Endothelial cell (in vitro differentiated cells): ENCODE results near the gene CYP3A4. TPM values are rescaled to one million over a fixed set of nuclear protein-coding genes. Genes with fewer than 3 reads are reported as not detected.
A peak's percentile ranks its signal among the peaks of the same experiment; 100 is the strongest.
"Not testable (repeated sequence)": the region's sequence is repeated elsewhere in the genome, so short reads cannot be mapped to it uniquely, and the experiment has no call there.

Experiments
- DNase-seq: peaks from one replicate; pipeline ENCODE4 v3.0.0; 2021; ENCODE audit warnings: low spot score
- H3K27ac Mint-ChIP-seq: one replicate; pipeline ENCODE4 v1.8.0; 2021; ENCODE audit warnings: mixed read lengths, inconsistent platforms; ENCODE audit not compliant: unreplicated experiment
- H3K27me3 Mint-ChIP-seq: one replicate; pipeline ENCODE4 v1.8.0; 2021; ENCODE audit warnings: mild to moderate bottlenecking, moderate library complexity, mixed read lengths, inconsistent platforms; ENCODE audit not compliant: unreplicated experiment
- H3K36me3 Mint-ChIP-seq: one replicate; pipeline ENCODE4 v1.8.0; 2021; ENCODE audit warnings: mild to moderate bottlenecking, low read depth, mixed read lengths, inconsistent platforms; ENCODE audit not compliant: unreplicated experiment
- H3K4me1 Mint-ChIP-seq: one replicate; pipeline ENCODE4 v1.8.0; 2021; ENCODE audit warnings: mild to moderate bottlenecking, mixed read lengths, inconsistent platforms; ENCODE audit not compliant: unreplicated experiment
- H3K4me3 Mint-ChIP-seq: one replicate; pipeline ENCODE4 v1.8.0; 2021; ENCODE audit warnings: mild to moderate bottlenecking, mixed read lengths, inconsistent platforms; ENCODE audit not compliant: unreplicated experiment
- H3K9me3 Mint-ChIP-seq: one replicate; pipeline ENCODE4 v1.8.0; 2021; ENCODE audit warnings: mixed read lengths, inconsistent platforms; ENCODE audit not compliant: unreplicated experiment
- total RNA-seq: library from RNA; stranded (reverse); fragmentation: NEBNext Ultra II Directional; extraction: Animal tissue kit (Norgen Biotek cat#: 25700); gene quantifications from one replicate; pipeline ENCODE4 v1.2.1, GENCODE V29; 2021; ENCODE audit not compliant: unreplicated experiment
- TF ChIP-seq, protein P1 (sequence below): fragments of 200-600 bp; sonication (generic); IDR thresholded peaks from one replicate; pipeline ENCODE4 v1.5.0; 2021; ENCODE audit warnings: antibody characterized with exemption; ENCODE audit not compliant: unreplicated experiment

Gene CYP3A4
- total RNA-seq, 1 donor from 2014 or later = not detected

DNA sequence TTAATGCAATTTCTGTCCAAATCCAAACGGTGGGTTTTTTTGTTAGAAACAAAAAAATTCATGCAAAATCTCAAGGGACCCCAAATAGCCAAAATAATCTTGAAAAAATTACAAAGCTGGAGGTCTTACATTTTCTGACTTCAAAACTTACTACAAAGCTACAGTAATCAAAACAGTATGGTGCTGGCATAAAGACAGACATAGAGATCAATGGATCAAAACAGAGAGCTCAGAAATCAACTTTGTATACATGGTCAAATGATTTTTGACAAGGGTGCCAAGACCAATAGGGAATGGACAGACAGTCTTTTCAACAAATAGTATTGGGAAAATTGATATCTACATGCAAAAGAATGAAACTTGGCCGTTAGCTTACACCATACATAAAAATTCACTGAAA lies 21.7 kb upstream of the CYP3A4 start:
- no peaks in the 10 kb centered on the region for H3K27me3 Mint-ChIP-seq

DNA sequence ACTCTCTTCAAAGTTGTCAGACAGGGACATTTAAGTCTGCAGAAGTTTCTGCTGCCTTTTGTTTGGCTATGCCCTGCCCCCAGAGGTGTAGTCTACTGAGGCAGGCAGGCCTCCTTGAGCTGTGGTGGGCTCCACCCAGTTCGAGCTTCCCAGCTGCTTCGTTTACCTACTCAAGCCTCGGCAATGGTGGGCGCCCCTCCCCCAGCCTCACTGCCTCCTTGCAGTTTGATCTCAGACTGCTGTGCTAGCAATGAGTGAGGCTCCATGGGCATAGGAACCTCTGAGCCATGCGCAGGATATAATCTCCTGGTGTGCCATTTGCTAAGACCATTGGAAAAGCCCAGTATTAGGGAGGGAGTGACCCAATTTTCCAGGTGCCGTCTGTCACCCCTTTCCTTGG lies 19.1 kb upstream of the CYP3A4 start:
- H3K4me1 Mint-ChIP-seq, H3K9me3 Mint-ChIP-seq, DNase-seq, H3K4me3 Mint-ChIP-seq, H3K36me3 Mint-ChIP-seq, H3K27ac Mint-ChIP-seq, H3K27me3 Mint-ChIP-seq: not testable (repeated sequence)

More for the DNA sequence above, 21.7 kb upstream of the CYP3A4 start:
- Mint-ChIP-seq H3K9me3 (no peaks in the 10 kb centered on the region), H3K27ac (no peak overlapping the region), H3K4me3 (no peak overlapping the region), H3K4me1 (no peaks in the 10 kb centered on the region), H3K36me3 (peaks cover 5% of the 10 kb centered on the region)
- DNase-seq = no peak
- TF ChIP-seq, protein P1, sequence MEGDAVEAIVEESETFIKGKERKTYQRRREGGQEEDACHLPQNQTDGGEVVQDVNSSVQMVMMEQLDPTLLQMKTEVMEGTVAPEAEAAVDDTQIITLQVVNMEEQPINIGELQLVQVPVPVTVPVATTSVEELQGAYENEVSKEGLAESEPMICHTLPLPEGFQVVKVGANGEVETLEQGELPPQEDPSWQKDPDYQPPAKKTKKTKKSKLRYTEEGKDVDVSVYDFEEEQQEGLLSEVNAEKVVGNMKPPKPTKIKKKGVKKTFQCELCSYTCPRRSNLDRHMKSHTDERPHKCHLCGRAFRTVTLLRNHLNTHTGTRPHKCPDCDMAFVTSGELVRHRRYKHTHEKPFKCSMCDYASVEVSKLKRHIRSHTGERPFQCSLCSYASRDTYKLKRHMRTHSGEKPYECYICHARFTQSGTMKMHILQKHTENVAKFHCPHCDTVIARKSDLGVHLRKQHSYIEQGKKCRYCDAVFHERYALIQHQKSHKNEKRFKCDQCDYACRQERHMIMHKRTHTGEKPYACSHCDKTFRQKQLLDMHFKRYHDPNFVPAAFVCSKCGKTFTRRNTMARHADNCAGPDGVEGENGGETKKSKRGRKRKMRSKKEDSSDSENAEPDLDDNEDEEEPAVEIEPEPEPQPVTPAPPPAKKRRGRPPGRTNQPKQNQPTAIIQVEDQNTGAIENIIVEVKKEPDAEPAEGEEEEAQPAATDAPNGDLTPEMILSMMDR = no peak

DNA sequence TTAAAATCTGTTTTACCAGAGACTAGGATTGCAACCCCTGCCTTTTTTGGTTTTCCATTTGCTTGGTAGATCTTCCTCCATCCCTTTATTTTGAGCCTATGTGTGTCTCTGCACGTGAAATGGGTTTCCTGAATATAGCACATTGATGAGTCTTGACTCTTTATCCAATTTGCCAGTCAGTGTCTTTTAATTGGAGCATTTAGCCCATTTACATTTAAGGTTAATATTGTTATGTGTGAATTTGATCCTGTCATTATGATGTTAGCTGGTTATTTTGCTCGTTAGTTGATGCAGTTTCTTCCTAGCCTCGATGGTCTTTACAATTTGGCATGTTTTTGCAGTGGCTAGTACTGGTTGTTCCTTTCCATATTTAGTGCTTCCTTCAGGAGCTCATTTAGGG lies 17.4 kb upstream of the CYP3A4 start:
- not testable (repeated sequence) for H3K9me3 Mint-ChIP-seq, H3K27me3 Mint-ChIP-seq

DNA sequence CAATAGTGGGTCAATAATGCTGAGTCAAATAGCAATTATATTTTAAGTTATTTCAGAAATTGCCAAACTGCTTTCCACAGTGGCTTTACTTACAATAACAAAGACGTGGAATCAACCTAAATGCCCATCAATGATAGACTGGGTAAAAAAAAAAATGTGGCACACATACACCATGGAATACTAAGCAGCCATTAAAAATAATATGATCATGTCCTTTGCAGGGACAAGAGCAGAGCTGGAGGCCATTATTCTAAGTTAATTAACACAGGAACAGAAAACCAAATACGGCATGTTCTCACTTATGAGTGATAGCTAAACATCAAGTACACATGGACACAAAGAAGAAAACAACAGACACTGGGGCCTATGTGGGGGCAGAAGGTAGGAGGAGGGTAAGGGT lies 15.0 kb upstream of the CYP3A4 start:
- DNase-seq = no peak
- no peak overlapping the region for H3K4me3 Mint-ChIP-seq
- H3K27ac Mint-ChIP-seq = no peak overlapping the region
- no peaks in the 10 kb centered on the region for H3K36me3 Mint-ChIP-seq
- H3K4me1 Mint-ChIP-seq = no peaks in the 10 kb centered on the region
- TF ChIP-seq, protein P1 = no peak
- no peaks in the 10 kb centered on the region for H3K27me3 Mint-ChIP-seq
- no peaks in the 10 kb centered on the region for H3K9me3 Mint-ChIP-seq

More for the DNA sequence above, 17.4 kb upstream of the CYP3A4 start:
- not testable (repeated sequence) for H3K4me1 Mint-ChIP-seq, H3K36me3 Mint-ChIP-seq, H3K4me3 Mint-ChIP-seq, H3K27ac Mint-ChIP-seq, DNase-seq

DNA sequence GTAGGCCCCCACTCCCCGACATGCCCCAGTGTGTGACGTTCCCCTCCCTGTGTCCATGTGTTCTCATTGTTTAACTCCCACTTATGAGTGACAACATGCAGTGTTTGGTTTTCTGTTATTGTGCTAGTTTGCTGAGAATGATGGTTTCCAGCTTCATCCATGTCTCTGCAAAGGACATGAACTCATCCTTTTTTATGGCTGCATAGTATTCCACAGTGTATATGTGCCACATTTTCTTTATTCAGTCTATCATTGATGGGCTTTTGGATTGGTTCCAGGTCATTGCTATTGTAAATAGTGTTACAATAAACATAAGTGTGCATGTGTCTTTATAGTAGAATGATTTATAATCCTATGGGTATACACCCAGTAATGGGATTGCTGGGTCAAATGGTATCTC lies 11.9 kb upstream of the CYP3A4 start:
- H3K27me3 Mint-ChIP-seq, DNase-seq, H3K4me3 Mint-ChIP-seq, H3K9me3 Mint-ChIP-seq, H3K36me3 Mint-ChIP-seq, H3K4me1 Mint-ChIP-seq, H3K27ac Mint-ChIP-seq: not testable (repeated sequence)

DNA sequence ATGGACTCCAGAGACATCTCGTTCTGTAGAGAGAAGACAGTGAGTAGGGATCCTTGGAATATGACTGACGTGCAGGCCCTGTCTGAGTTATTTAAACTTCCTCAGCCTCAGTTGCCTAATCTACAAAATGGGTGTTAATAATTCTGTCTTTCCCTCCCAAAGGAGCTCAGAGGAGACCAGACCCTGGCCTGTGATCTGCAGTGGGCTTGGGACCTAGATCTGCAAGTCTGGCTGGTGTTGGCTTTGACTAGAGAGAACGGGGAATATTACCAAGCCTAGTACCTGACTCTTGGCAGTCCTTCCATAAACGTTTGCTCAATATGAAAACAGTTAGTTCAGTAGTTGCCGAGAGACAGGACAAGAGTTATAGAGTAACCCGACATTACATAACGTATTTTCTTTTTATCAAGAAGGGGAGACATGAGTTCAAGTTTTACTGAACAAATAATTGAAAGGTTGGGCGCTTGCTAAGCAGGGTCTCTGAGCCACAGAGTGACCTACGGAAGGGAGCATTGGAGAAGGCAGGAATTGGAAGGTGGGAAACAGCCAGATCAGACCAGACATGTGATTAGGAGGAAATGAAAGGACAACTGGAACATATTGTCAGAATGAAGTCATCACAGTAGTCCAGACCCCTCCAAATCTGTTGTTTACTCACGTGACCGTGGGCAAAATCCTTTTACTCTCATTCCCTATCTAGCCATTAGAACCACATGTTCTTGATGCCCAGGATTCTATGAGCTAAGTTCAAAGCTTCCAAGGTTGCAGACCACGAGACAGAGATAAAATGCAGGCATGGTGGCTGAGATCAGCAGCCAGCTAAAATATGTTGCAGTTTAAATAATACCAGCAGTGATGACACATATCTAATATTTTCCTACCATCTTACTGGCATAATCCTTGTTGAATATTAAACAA lies 10.9 kb upstream of the CYP3A4 start:
- no peak for DNase-seq
- TF ChIP-seq, protein P1 = no peak
- no peaks in the 10 kb centered on the region for H3K4me1 Mint-ChIP-seq
- no peaks in the 10 kb centered on the region for H3K9me3 Mint-ChIP-seq
- no peaks in the 10 kb centered on the region for H3K36me3 Mint-ChIP-seq
- H3K27ac Mint-ChIP-seq = peak overlapping the region; percentile 12
- H3K27me3 Mint-ChIP-seq = no peaks in the 10 kb centered on the region
- no peak overlapping the region for H3K4me3 Mint-ChIP-seq
